Esophagus squamous epithelium (tissue), 4 donors: ENCODE results near the gene RIF1.

Experiments used
- CTCF ChIP-seq, 6 experiments: fragments of 450-650 bp in 4 of 6; fragments of 200-600 bp in 2 of 6; sonication (generic) in 2 of 6; IDR thresholded peaks; one replicate each; pipeline ENCODE4 v1.5.1; 2016 to 2019; ENCODE audit warnings: antibody characterized with exemption in 6 of 6, mild to moderate bottlenecking in 4 of 6, moderate library complexity in 4 of 6
- POLR2A ChIP-seq, 4 donors: fragments of 450-650 bp; IDR thresholded peaks; one replicate each; pipeline ENCODE4 v1.6.1; 2017; ENCODE audit warnings: antibody characterized with exemption in 4 of 4, mild to moderate bottlenecking in 4 of 4, moderate library complexity in 3 of 4

DNA sequence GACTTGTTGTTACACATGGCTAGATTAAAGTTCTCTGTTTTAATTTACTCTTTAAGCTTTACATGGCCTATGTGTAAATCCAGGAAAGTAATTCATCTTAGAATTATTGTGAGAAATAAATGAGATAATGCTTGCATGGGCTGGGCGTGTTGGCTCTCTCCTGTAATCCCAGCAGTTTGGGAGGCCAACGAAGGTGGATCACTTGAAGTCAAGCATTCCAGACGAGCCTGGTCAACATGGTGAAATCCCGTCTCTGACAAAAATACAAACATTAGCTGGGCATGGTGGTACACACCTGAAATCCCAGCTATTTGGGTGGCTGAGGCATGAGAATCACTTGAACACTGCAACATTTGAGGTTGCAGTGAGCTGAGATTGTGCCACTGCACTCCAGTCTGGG, 4.3 kb upstream of the RIF1 start:
- TF ChIP-seq CTCF (IDR thresholded peaks at IDR 0.05) (no peak), POLR2A (IDR thresholded peaks at IDR 0.05) (no peak)
